ENCODE data around the gene ARRB1. TPM values are rescaled to one million over a fixed set of nuclear protein-coding genes. Genes with fewer than 3 reads are reported as not detected.

ARRB1 gene
- total RNA-seq, 1 donor from 2014 or later, result 30.3 TPM

DNA sequence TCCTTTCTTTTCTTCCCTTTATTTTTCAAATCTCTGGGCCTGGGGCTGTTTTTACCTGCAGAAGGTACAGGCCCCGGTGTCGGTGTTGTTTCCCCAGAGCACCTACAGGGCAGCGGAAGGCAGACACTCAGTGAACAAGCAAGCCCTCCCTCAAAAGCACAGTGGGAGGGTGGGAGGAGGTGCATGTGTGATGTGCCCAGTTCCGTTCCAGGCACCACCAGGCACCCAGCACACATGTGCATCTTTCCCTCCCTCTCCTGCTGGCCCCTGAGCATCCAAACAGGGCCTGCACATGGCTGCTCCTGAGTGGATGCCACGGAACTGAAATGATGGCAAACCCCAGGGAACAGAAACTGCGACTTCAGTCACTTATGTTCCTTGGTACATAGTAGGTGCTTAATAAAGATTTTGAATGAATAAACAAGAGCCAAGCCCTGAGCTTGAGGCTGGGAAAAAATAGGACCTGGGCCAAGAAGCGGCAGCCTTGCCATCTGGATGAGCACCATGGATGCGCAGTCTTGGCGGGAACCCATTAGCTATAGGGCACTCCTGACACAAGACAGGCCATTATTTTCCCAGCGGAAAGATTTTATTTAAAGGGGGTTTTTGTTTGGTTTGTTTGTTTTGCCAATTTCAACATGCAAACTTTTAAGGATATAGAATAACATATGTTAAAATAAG lies 47.8 kb downstream of the ARRB1 start:
- Histone ChIP-seq H3K9me3 (ENCODE audit: control insufficient read depth in 3 of 3, low read length in 3 of 3) (no peaks in the 10 kb centered on the region), H3K27ac (ENCODE audit: low read depth, low read length) (no peak overlapping the region), H3K27me3 (ENCODE audit: control insufficient read depth in 3 of 3, insufficient read depth in 3 of 3, low read length in 3 of 3) (no peaks in the 10 kb centered on the region), H3K4me1 (ENCODE audit: control insufficient read depth in 3 of 3, insufficient read depth in 3 of 3, low read length in 3 of 3) (peaks cover 2 to 21% (median 19%) of the 10 kb centered on the region in 3 donors), H3K4me3 (ENCODE audit: low read length in 3 of 3) (no peak overlapping the region), H3K36me3 (ENCODE audit: control insufficient read depth in 3 of 3, insufficient read depth in 3 of 3, low read length in 3 of 3) (peaks cover 0 to 2% (median 0%) of the 10 kb centered on the region in 3 donors), H3K9ac (ENCODE audit: low read depth in 1 of 3, low read length in 3 of 3) (no peak overlapping the region)

DNA sequence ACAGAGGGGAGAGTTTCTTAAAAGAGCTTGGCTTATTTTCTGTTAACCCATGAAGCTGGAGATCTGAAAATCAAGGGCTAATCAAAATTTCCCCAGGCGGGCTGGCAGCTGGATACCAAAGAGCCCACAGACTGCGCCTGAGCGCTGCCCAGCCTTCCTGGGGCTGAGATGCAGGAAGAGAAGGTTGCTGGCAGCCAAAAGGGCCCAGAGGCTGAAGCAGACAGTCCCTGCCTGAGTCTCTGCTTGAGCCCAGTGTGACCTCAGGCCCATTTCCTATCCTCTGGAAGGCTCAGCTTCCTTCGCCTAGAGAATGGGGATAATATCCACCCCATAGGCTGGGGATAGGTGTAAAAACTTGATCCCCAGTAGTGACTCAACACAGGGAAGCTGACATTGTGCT lies 49.1 kb downstream of the ARRB1 start:
- H3K4me1 ChIP-seq (ENCODE audit: control insufficient read depth in 3 of 3, insufficient read depth in 3 of 3, low read length in 3 of 3), result peaks cover 1 to 17% (median 15%) of the 10 kb centered on the region in 3 donors
- peaks cover 0 to 2% (median 0%) of the 10 kb centered on the region in 3 donors for H3K36me3 ChIP-seq (ENCODE audit: control insufficient read depth in 3 of 3, insufficient read depth in 3 of 3, low read length in 3 of 3)
- no peak overlapping the region for H3K27ac ChIP-seq (ENCODE audit: low read depth, low read length)

DNA sequence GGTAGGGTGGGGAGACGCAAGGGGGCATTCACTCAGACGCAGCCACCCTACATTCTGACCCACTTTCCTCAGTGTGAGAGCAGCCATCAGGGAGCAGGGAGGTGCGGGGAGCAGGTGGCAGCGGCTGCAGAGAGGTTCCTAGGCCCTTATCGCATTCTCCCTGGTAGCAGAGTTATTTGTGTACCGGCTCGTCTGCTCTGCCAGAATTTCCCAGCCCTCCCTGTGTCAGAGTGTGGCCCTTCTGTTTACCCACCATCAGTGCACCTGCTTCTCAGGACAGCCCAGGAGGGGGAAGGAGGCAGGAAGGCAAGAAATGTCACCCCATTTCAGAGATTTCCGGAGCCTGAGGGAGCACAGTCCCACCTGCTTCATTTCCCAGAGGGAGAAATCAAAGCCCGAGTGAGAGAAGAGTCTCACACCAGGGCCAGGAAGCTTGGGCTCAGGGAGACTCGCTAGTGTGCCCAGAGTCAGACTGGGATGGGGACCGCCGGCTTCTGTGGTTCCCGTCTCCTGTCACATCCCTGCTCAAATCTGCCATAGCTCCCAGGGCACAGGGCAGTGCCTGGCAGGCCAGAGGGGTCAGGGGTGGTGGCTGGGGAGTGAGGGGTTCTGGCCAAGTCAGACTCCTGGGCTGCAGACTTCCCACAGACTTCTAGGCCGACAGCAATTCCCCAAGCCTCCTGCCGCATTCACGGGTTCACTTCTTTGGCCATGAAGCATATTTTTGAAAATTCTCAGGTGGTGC lies 49.7 kb downstream of the ARRB1 start:
- no peaks in the 10 kb centered on the region for H3K27me3 ChIP-seq (ENCODE audit: control insufficient read depth in 3 of 3, insufficient read depth in 3 of 3, low read length in 3 of 3)
- H3K9me3 ChIP-seq (ENCODE audit: control insufficient read depth in 3 of 3, low read length in 3 of 3), result no peaks in the 10 kb centered on the region
- no peak overlapping the region for H3K9ac ChIP-seq (ENCODE audit: low read depth in 1 of 3, low read length in 3 of 3)
- no peak overlapping the region for H3K27ac ChIP-seq (ENCODE audit: low read depth, low read length)
- H3K4me3 ChIP-seq (ENCODE audit: low read length in 3 of 3), result no peak overlapping the region
- H3K36me3 ChIP-seq (ENCODE audit: control insufficient read depth in 3 of 3, insufficient read depth in 3 of 3, low read length in 3 of 3), result peaks cover 0 to 2% (median 0%) of the 10 kb centered on the region in 3 donors
- H3K4me1 ChIP-seq (ENCODE audit: control insufficient read depth in 3 of 3, insufficient read depth in 3 of 3, low read length in 3 of 3), result peaks cover 0 to 12% (median 11%) of the 10 kb centered on the region in 3 donors

More for the DNA sequence above, 49.1 kb downstream of the ARRB1 start:
- Histone ChIP-seq H3K9ac (ENCODE audit: low read depth in 1 of 3, low read length in 3 of 3) (peak overlapping the region in 1 of 3 donors; percentile 16), H3K27me3 (ENCODE audit: control insufficient read depth in 3 of 3, insufficient read depth in 3 of 3, low read length in 3 of 3) (no peaks in the 10 kb centered on the region), H3K9me3 (ENCODE audit: control insufficient read depth in 3 of 3, low read length in 3 of 3) (no peaks in the 10 kb centered on the region), H3K4me3 (ENCODE audit: low read length in 3 of 3) (no peak overlapping the region)

DNA sequence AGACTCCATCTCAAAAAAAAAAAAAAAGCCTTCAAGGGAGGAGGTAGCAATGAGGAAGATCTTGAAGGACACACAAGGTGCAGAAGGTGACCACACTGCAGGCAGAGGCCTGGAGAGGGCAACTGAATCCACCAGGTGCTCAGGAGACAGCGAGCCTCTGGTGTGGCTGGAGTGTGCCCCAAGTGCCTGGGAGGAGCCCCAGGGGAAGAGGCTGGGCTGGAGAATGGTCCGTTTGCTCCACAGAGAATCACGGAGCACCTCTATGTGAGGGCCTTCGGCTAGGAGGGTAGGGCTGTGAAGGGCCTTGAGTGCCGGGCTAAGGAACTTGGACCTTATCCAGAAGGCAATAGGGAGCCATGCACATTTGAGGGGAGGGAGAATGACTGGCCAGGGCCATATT lies 50.3 kb downstream of the ARRB1 start:
- no peaks in the 10 kb centered on the region for H3K27me3 ChIP-seq (ENCODE audit: control insufficient read depth in 3 of 3, insufficient read depth in 3 of 3, low read length in 3 of 3)
- H3K9me3 ChIP-seq (ENCODE audit: control insufficient read depth in 3 of 3, low read length in 3 of 3), result no peaks in the 10 kb centered on the region
- no peak overlapping the region for H3K4me3 ChIP-seq (ENCODE audit: low read length in 3 of 3)
- no peak overlapping the region for H3K27ac ChIP-seq (ENCODE audit: low read depth, low read length)
- H3K4me1 ChIP-seq (ENCODE audit: control insufficient read depth in 3 of 3, insufficient read depth in 3 of 3, low read length in 3 of 3), result peaks cover 0 to 10% (median 10%) of the 10 kb centered on the region in 3 donors
- H3K36me3 ChIP-seq (ENCODE audit: control insufficient read depth in 3 of 3, insufficient read depth in 3 of 3, low read length in 3 of 3), result peaks cover 0 to 2% (median 0%) of the 10 kb centered on the region in 3 donors
- no peak overlapping the region for H3K9ac ChIP-seq (ENCODE audit: low read depth in 1 of 3, low read length in 3 of 3)

DNA sequence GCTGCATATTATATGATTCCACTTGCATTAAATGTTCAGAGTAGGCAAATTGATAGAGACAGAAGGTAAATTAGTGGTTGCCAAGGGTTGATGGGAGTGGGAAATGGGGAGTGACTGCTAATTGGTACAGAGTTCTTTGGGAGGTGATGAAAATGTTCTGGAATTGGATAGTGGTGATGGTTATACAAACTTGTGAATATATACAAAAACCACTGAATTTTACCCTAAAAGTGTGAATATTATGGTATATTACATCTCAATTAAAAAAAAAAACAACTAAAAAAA lies 52.5 kb downstream of the ARRB1 start:
- no peaks in the 10 kb centered on the region for H3K9me3 ChIP-seq (ENCODE audit: control insufficient read depth in 3 of 3, low read length in 3 of 3)
- H3K36me3 ChIP-seq (ENCODE audit: control insufficient read depth in 3 of 3, insufficient read depth in 3 of 3, low read length in 3 of 3), result peaks cover 0 to 2% (median 0%) of the 10 kb centered on the region in 3 donors
- H3K27ac ChIP-seq (ENCODE audit: low read depth, low read length), result no peak overlapping the region
- H3K9ac ChIP-seq (ENCODE audit: low read depth in 1 of 3, low read length in 3 of 3), result no peak overlapping the region
- peaks cover 0 to 10% (median 7%) of the 10 kb centered on the region in 3 donors for H3K4me1 ChIP-seq (ENCODE audit: control insufficient read depth in 3 of 3, insufficient read depth in 3 of 3, low read length in 3 of 3)
- H3K27me3 ChIP-seq (ENCODE audit: control insufficient read depth in 3 of 3, insufficient read depth in 3 of 3, low read length in 3 of 3), result no peaks in the 10 kb centered on the region
- no peak overlapping the region for H3K4me3 ChIP-seq (ENCODE audit: low read length in 3 of 3)

DNA sequence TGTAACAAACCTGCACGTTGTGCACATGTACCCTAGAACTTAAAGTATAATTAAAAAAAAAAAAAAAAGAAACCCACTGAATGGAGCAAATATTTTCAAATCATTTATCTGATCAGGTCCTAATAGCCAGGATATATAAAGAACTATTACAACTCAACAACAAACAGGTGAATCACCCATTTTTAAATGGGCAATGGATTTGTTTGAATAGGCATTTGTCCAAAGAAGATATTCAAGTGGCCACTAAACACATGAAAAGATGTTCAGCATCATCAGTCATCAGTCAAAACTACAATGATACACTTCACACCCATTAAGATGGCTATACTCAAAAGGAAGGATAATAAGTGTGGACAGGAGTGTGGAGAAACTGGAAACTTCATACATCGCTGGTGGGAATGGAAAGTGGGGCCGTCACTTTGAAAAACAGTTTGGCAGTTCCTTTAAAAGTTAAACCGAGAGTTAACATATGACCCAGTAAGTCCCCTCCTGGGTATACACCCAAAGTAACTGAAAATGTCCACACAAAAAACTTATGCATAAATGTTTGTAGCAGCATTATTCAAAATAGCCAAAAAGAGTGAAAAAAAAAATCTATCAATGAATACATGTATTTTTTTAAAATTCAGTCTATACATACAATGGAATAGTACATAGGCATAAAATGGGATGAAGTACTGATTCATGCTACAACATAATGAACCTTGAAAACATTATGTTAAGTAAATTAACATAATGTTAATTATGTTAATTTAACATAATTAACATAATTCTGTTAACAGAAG lies 53.1 kb downstream of the ARRB1 start:
- Histone ChIP-seq H3K4me1 (ENCODE audit: control insufficient read depth in 3 of 3, insufficient read depth in 3 of 3, low read length in 3 of 3) (peaks cover 0 to 11% (median 7%) of the 10 kb centered on the region in 3 donors), H3K9me3 (ENCODE audit: control insufficient read depth in 3 of 3, low read length in 3 of 3) (no peaks in the 10 kb centered on the region), H3K4me3 (ENCODE audit: low read length in 3 of 3) (no peak overlapping the region), H3K27ac (ENCODE audit: low read depth, low read length) (no peak overlapping the region), H3K27me3 (ENCODE audit: control insufficient read depth in 3 of 3, insufficient read depth in 3 of 3, low read length in 3 of 3) (no peaks in the 10 kb centered on the region), H3K36me3 (ENCODE audit: control insufficient read depth in 3 of 3, insufficient read depth in 3 of 3, low read length in 3 of 3) (no peaks in the 10 kb centered on the region), H3K9ac (ENCODE audit: low read depth in 1 of 3, low read length in 3 of 3) (no peak overlapping the region)

DNA sequence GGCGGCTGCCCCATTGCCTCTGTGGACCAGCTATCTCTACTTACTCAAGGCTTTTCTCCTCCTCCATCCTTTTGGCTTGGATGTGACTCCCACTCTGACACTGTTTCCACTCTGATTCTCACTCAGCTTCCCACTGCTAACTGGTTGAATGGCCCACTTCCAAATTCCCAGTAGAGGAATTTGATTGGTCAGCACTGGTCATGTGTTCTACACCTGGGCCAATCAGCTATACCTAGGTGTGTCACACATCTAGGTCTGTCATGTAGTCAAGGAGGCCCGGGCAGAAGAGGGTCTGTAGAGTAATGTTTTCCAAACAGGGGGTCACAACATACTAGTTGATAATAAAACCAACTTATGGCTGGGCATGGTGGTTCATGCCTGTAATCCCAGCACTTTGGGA lies 57.6 kb downstream of the ARRB1 start:
- Histone ChIP-seq H3K27ac (ENCODE audit: low read depth, low read length) (no peak overlapping the region), H3K4me1 (ENCODE audit: control insufficient read depth in 3 of 3, insufficient read depth in 3 of 3, low read length in 3 of 3) (peaks cover 3 to 6% (median 4%) of the 10 kb centered on the region in 3 donors), H3K27me3 (ENCODE audit: control insufficient read depth in 3 of 3, insufficient read depth in 3 of 3, low read length in 3 of 3) (no peaks in the 10 kb centered on the region), H3K36me3 (ENCODE audit: control insufficient read depth in 3 of 3, insufficient read depth in 3 of 3, low read length in 3 of 3) (peaks cover 0 to 9% (median 0%) of the 10 kb centered on the region in 3 donors), H3K4me3 (ENCODE audit: low read length in 3 of 3) (no peak overlapping the region), H3K9ac (ENCODE audit: low read depth in 1 of 3, low read length in 3 of 3) (no peak overlapping the region), H3K9me3 (ENCODE audit: control insufficient read depth in 3 of 3, low read length in 3 of 3) (no peaks in the 10 kb centered on the region)

DNA sequence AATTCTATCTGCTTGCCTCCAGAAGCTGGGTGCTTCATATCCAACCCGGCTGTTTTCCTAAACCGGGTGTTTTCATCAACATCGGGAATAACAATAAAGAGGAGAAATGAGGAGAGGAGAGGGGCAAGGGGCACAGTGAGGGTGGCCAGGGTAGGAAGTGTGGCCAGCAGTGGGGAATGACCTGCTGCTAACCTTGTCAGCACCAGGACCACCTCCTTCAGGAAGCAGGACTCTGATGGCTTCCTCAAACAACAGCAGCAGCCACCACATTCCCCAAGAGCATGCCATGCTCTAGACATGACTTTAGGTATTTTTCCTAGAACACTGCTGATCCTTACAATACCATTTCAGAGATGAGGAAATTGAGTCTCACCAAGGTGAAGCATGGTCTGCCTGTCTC lies 58.5 kb downstream of the ARRB1 start:
- Histone ChIP-seq H3K9me3 (ENCODE audit: control insufficient read depth in 3 of 3, low read length in 3 of 3) (no peaks in the 10 kb centered on the region), H3K27me3 (ENCODE audit: control insufficient read depth in 3 of 3, insufficient read depth in 3 of 3, low read length in 3 of 3) (no peaks in the 10 kb centered on the region), H3K9ac (ENCODE audit: low read depth in 1 of 3, low read length in 3 of 3) (no peak overlapping the region), H3K36me3 (ENCODE audit: control insufficient read depth in 3 of 3, insufficient read depth in 3 of 3, low read length in 3 of 3) (peaks cover 0 to 9% (median 0%) of the 10 kb centered on the region in 3 donors), H3K27ac (ENCODE audit: low read depth, low read length) (no peak overlapping the region), H3K4me1 (ENCODE audit: control insufficient read depth in 3 of 3, insufficient read depth in 3 of 3, low read length in 3 of 3) (peaks cover 3 to 6% (median 4%) of the 10 kb centered on the region in 3 donors), H3K4me3 (ENCODE audit: low read length in 3 of 3) (no peak overlapping the region)

DNA sequence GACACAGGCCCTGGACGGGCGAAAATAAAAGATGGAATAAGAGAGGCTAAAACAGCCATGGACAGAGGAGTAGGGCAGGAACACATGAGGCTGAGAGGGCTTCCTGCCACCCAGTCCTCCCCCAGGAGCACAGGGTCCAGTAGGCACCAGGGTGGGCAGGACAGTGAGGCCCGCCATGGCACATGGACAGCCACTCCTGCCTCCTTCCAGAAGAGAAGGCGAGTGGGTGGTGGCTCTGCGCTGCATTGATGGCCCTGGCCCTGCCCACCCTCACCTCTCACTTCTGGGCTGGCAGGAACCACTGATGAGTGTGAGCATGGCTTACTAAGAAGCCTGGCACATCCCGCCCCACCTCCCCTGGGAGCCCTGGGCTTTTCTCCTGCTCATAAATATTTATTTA lies 59.7 kb downstream of the ARRB1 start:
- H3K27ac ChIP-seq (ENCODE audit: low read depth, low read length), result no peak overlapping the region
- peaks cover 3 to 7% (median 4%) of the 10 kb centered on the region in 3 donors for H3K4me1 ChIP-seq (ENCODE audit: control insufficient read depth in 3 of 3, insufficient read depth in 3 of 3, low read length in 3 of 3)
- H3K36me3 ChIP-seq (ENCODE audit: control insufficient read depth in 3 of 3, insufficient read depth in 3 of 3, low read length in 3 of 3), result peaks cover 0 to 11% (median 2%) of the 10 kb centered on the region in 3 donors

More for the DNA sequence above, 59.7 kb downstream of the ARRB1 start:
- H3K9me3 ChIP-seq (ENCODE audit: control insufficient read depth in 3 of 3, low read length in 3 of 3), result no peaks in the 10 kb centered on the region
- no peak overlapping the region for H3K4me3 ChIP-seq (ENCODE audit: low read length in 3 of 3)
- no peaks in the 10 kb centered on the region for H3K27me3 ChIP-seq (ENCODE audit: control insufficient read depth in 3 of 3, insufficient read depth in 3 of 3, low read length in 3 of 3)
- H3K9ac ChIP-seq (ENCODE audit: low read depth in 1 of 3, low read length in 3 of 3), result no peak overlapping the region
